Bone marrow (tissue), 2 donors: Measurements from ENCODE around the gene OBP2A.

Experiments
- DNase-seq, 2 donors: peaks; one replicate each; lab custom pipeline; 2025; lab: John Stamatoyannopoulos, UW

The OBP2A gene

DNA sequence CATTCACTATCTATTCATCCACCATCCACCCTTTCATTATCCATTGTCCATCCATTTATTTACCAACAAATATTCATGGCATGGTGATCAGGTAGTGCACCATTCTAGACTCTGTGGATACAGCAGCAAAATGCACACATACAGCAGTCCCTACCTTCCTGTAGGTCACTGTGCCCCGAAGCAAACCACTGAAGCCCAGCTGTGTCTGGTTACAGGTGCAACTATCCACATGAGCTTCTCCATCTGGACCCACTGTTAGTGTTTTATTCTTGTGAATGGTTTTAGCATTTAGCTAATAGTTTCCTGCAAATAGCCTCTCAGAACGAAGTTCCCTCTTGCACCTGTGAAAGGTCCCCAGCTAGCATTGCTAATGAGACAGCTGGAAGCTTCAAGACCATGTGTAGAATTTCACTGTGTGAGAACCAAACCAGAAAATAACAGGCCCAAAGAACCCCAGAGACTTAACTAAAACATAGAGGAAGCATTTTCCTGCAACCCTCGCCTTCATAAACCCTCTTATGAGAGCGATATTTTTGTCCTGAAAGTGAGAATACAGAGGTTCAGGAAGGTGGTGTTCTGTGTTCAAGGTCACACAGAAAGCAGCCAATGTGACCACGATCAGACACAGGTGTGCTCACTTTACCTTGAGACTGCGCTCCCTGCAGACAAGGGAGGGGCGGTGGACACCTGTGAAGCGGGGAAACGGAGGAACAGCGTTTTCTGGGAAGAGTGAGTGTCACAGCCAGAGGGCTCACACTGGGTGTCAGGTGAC lies 34.1 kb downstream of the OBP2A start:
- no peak for DNase-seq

DNA sequence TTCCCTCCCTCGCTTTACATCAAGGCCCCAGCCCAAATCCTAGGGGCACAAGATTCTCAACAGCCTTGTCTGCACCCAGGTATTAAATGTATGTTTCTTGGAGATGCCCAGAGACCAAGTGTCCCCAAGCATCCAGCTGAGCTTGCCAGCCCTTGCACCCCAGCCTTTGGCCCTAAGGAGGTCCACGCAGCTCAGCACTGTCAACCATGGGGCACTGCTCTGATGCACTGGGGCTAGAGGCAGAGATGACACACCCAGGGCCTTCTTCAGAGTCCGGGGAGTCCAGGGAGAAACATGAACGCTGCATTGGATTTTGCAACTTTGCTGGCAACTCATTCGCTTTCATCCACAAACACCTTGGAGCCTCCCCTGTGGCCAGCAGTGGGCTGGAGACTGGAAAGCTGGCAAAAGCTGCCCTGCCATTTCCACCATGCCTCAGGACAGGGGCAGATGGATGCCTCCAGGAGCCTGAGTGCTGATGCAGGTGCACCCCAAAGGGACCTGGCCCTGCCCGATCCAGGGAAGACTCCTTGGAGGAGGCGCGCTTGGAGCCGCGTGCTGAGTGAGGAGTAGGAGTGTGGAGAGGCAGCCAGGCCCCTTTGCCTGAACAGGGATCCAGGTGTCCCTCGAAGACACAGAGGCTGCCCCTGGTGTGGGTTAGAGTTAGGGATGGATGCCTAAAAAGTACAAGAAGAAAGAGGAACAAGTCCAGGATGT lies 34.9 kb downstream of the OBP2A start:
- DNase-seq = no peak

DNA sequence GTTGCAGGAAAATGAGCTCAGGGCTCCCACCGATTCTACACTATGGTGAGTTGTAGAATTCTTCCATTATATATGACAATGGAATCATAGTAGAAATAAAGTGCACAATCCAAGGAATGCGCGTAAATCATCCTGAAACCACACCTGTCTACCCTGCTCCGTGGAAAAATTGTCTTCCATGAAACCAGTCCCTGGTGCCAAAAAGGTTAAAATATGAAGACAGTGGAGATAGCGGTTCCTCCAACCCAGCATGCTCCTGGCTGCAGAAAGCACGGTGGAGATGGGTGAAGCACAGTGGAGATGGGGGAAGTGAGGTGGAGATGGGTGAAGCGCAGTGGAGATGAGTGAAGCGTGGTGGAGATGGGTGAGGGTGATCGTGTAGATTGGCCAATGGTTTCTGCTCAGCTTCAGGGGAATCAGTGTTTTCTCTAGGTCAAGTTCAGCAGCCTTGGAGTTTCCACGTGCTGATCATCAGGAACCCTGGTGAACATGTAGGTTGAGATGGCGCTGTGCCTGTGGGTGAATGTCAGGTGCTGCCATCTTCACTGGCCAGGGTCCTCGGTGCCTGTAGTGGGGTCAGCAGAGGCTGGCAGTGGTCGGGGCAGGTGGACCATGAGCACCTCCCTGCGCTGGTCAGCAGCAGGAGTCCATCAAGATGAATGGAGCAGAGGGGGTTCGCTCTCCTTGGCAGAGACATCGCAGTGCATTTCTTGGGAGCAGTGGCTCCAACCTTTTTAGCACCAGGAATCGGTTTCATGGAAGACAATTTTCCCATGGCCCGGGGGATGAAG lies 35.9 kb downstream of the OBP2A start:
- no peak for DNase-seq

DNA sequence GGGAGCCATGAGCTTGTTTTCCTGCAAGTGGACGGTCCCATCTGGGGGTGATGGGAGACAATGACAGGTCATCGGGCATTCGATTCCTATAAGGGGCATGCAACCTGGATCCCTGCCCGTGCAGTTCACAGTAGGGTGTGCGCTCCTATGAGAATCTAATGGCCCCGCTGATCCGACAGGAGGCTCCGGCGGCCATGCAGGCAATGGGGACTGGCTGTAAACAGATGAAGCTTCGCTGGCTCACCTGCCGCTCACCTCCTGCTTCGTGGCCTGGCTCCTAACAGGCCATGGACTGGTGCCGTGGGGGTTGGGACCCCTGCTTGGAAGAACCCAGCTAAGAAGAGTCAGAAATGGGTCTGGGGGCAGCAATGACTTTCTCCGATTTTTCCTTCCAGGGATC lies 36.6 kb downstream of the OBP2A start:
- no peak for DNase-seq

DNA sequence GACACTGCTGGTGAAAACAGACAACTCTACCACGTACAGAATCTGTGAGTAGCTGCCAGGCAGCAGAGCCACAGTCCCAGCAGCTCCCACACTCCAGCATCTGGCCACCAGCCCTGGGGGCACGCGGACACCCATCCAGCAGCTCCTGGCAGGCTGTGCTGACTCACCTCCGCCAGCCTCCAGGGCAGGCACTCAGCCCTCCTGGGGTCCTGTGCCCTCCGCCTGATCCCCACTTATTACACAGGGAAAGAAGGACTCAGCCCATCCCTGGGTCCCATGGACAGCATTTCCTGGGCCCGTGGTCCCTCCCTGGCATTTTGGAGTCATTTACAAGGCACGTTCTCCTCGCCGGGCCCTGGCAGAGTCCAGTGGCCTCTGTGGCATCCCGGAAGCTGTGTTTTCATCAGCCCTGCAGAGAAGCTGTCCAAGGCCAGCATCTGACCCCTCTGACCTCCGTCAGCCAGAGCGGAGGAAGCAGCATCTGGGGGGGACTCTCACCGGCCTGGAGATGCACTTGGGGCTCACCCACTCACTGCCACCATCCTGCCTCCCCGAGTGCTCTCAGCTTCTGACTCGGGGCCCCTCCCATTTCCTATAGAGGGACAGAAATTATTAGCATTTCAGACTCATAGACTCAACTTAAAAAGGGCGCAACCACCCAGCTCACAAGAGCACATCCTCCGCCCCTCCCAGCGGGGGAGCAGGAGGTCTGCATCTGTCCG lies 37.2 kb downstream of the OBP2A start:
- DNase-seq = no peak

DNA sequence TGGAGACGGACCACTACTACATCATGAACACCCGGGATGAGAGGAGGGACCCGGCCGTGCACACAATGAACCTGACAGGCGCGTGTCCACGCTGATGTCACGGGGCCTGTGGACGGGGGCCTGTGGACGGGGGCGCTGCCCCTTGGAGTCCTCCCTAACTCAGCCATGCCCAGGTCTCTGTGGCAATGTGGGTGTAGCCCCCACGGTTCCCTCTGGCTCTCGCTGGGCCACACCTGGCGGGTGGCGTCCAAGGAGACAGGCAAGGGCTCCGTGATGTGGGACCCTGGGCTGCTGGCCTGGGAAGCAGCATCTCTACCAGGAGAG lies 37.7 kb downstream of the OBP2A start:
- no peak for DNase-seq

DNA sequence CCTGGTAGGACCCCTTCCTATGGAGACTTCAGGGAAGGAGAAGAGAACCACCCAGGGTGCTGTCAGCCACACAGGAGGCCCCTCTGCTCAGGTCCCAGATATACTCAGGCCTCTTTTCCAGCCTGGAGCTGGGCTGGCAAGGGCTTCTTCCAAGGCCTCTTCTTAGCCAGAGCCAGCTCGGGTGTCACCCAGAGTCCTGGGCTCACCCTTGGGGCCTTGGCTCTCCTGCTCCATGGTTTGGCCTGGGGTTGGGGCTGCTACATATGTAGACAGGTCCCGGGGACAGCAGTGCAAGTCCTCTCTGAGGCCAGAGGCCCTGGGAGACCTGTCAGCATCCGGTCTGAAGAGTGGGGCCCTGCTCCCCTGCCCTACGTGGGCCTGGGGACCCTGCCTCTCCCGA lies 38.4 kb downstream of the OBP2A start:
- DNase-seq = no peak

- DNase-seq = no peak
These were observed 39.0 kb downstream of the OBP2A start for GRCh38 chr9:135584934-135585333.

DNA sequence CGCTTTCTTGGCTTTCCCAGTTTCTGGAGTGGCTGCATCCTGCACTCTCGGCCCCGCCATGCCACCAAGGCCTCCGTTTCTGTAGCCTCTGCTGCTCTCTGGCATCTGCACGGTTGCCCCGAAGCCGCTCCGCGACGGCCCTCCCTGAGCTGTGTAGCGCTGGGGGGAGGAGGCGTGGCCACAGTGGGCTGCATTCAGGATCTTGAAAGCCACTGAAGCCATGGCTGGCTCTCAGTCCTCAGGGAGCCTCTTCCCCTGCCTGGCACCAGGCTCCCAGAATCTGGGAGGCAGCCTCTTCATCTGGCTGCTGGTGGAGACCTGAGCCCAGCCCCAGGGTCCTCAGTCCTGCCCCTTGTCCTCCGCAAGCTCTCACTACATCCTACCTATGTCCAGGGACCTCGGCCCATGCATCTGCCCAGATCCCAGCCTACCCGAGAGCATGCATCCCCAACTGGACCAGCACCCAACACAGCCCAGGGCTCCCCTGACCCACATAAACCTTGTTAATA lies 40.7 kb downstream of the OBP2A start:
- no peak for DNase-seq

DNA sequence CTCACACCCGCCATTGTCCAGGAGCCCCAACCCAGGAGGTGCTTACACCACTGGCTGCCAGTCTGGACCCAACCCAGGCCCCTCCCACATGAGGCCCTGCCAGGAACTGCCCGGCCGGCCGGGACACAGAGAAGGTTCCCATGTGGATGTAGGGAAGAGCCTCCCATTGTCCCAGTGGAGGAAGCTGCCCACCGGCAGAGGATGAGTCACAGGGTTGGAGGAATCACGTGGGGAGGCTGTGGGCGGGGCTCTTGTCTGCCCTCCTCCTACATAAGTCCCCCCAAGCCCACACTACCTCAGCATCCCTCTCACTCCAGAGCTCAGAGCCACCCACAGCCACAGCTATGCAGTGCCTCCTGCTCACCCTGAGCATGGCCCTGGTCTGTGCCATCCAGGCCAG lies 41.7 kb downstream of the OBP2A start:
- no peak for DNase-seq

GRCh38 chr9:135588371-135588770 lies 42.4 kb downstream of the OBP2A start:
- no peak for DNase-seq

- DNase-seq = no peak
These were observed 43.1 kb downstream of the OBP2A start for GRCh38 chr9:135588886-135589595.

DNA sequence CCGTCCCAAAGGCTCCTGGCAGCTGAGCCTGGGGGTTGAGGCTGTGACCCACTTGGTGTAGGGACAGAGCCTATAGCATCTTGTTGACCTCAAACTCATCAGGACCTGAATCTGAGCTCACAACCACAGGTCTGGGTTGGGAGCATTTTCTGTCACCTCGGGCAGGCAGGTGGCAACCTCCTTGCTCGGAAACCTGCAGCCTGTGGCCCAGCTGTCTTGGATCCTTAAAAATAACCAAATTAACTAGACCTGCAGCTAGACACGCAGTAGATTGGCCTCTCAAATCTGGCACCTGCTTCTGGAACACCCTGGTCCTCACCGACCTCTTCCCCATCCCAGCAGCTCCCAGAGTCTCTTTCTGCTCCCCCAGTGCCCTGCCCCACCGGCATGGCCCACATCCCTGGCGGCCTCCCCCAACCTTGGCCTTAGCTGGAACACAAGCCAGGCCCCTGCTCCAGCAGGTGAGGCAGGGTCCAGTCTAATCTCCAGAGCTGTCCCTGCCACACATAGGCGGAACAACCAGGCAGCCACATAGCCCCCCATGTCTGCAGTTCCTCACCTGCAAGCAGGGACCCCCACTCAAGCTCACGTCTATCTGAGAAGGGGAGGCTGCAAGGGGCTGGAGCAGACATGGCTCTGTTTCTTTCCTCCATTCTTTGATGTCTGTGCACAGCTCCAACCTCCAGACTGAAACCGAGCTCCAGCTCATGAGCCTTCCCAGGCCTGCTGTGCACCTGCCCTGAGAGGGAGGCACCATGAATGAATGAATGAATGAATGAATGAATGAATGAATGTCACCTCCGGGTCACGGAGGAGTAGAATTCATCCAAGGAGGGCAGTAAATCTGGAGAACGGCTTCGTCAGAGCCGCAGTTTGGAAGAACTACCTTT lies 43.9 kb downstream of the OBP2A start:
- no peak for DNase-seq

DNA sequence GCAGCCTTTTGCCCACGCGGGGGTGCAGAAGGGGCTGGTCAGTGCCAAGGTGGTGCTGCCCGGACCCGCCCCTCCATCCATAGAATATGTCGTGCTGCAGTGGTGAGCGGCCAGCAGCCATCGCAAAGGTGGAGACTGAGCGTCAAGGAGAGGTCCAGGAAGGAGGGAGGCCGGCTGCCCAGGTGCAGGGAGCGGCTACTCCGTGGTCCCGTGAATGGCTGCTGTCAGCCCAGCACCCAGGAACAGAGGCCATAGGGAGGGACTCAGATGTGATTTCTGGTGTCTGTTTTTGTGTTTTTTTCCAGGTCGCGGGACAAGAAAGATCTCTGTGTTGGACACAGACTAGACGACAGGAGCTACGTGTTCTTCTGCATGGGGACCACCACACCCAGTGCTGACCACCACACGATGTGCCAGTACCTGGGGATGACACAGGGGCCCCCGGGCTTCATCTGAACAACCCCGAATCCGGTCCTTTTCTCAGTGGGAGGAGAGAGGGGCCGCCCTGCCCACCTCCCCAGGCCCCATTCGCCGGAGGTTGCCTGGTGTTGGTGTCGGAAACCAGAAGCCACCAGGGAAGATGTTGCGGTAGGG lies 44.7 kb downstream of the OBP2A start:
- no peak for DNase-seq

DNA sequence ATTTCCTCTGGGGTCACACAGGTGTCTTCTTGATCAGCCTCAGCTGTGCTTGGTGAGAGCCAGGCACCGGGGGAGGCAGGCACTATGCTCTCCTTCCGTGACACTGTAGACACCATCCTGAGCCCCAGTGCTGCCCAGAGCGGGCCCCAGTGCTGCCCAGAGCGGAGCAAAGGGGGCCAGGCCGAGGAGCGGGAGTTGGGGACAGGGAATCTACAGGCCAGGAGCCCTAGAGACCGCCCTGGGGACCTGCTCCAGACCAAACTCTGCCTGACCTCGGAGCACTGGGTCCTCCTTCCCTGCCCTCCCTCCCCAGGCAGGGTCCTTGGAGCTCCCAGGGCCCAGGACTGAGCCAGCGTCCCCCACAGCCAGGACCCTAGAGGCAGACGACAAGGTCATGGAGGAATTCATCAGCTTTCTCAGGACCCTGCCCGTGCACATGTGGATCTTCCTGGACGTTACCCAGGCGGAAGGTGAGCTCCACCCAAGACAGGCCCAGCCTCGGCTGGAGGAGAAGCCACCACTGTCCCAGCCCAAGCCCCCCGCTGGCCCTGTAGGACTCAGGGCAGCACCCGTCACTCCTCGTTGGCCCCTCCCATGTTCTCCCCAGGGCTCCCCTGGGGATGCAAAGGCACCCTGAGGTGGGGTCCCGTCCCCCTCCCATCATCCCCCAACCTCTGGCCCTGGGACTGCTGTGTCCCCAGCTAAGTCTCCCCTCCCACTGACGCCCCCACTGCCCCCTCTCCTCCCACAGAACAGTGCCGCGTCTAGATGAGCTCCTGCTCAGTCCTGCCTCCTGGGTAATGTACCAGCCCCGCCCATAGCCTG lies 45.8 kb downstream of the OBP2A start:
- DNase-seq = no peak

- DNase-seq = no peak
These were observed 46.3 kb downstream of the OBP2A start for GRCh38 chr9:135592331-135592590.

DNA sequence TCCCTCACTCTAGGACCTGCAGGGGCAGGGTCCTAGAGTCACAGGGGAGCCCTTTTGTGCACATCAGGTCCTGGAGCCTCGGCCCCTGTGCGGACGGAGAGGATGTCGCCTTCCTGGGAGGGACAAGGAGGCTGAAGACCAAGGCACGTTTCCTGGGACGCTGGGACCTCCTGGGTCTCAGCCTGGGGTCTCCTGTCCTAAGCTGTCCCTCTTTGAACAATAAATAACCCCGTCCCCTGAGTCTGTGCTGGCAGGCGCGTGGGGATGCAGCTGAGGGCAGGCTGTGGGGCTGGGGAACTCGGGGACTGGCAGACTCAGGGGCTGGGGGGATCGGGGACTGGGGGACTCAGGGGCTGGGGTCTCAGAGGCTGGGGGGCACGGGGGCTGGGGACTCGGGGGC lies 46.7 kb downstream of the OBP2A start:
- DNase-seq = no peak

- DNase-seq = no peak
These were observed 50.3 kb downstream of the OBP2A start for GRCh38 chr9:135596211-135596610.
